Stimulated activated CD4-positive, alpha-beta T cell treated with anti-CD3 and anti-CD28 coated beads, Interleukin-15, amount 100 ng/mL, for 48 hours (primary cell): ENCODE measurements around the gene ZNF311.
A peak's percentile ranks its signal among the peaks of the same experiment; 100 is the strongest.

Source experiments
- DNase-seq, 2 donors: peaks; one replicate each; pipeline ENCODE4 v3.0.0-alpha.2; 2020; ENCODE audit warnings: low read depth in 2 of 2

Gene ZNF311

DNA sequence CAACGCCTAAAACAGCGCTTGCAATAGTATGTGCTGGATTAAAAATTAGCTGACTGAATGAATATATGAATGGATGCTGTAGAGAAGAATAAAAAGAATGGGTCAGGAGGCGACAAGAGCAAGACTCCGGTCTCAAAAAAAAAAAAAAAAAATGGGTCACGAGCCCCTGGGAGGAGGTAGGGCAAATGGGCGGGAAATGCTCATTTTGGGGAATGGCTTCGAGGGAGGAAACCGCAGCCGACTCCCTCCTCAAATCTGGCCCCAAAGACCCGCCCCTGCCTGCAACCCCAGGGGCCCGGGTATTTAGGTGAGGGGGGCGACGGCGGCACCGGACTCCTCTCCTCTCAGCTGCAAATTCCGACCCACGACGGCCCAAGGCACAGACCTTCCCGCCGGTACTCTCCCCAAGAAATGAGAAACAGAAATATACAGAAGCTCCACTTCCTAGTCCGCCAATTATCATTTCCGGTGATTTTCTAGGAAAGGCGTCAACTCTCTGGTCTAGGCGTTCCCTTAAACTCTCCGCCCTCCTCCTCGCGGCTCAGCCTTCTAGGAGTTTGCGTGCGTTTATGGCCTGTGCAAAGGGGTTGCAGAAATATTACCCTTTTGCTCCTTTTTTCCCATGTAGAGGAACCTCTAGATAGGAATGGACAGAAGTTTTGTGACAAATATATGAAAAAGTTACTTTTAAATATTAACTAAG is at the start of gene ZNF311:
TSS of gene ZNF311 (minus strand) at position 133 of the 703 bp plus-strand sequence. CDS start 1,361 bp downstream, outside the sequence.
- no peak for DNase-seq

DNA sequence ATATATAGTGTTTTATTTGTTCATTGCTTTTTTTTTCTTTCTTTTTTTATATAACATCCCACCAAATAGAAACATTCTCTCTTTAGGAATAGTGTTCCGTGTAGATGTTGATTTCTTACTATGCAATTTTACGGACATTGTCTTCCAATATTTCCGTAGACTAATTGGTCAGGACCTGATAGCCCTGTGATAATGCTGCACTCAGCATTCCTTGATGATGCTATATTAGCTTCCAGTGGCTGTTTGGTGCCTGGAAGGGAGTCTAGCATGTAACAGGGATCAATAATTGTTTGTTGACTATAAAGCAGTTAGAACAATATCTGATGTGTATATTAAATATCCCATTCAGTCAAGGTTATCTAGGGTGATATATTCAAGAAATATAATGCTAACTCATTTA is 46.6 kb upstream of the ZNF311 start:
- DNase-seq: no peak

DNA sequence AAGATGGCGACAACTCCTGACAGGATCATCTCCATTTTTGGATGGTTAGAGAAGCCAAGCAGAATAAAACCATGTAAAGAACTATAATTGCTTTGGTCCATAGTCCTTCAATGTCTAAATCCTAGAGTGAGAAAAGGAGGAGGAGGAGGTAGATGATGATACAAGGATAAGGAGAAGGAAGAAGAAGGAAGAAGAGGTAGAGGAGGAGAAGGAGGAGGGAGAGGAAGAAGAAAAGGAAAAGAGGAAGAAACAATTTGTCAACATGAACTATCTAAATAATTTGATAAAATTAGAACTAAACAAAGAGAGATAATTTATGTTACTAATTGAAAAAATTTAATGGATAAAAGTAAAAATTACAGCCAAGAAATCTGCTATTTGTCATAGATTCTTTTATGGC is 40.0 kb upstream of the ZNF311 start, which contains the start of gene OR2W1:
TSS of gene OR2W1 (minus strand) at position 101 of the 400 bp plus-strand sequence. CDS start at position 101, 0 bp downstream.
- no peak for DNase-seq

DNA sequence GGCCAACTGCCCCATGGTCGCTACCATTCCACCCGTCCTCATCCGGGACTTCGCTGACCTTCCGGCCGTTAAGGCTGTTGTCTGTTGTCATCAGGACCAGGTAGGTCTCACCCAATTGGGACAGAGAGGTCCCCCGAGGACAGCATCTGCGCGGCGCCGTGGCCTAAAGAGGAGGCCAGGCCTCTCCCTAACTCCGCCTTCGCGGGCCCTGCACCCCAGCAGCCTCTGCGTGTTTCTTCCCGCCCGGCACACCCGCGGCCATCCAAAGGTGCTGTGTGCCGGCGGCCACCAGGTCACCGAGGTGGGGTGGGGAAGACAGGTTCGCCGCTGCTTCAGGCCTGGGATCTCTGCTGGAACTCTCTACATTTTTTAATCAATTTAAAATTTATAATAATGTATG is 30.8 kb upstream of the ZNF311 start:
- DNase-seq: no peak

DNA sequence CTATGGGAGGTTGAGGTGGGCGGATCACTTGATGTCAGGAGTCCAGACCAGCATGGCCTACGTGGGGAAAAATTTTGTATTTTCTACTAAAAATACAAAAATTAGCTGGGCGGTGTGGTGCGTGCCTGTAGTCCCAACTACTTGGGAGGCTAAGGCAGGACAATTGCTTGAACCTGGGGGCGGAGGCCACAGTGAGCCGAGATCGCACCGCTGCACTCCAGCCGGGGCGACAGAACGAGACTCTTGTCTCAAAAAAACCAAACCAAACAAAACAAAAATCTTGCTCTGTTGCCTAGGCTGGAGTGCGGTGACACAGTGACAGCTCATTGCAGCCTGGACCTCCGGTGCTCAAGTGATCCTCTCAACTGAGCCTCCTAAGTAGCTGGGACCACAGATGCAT is 23.7 kb upstream of the ZNF311 start:
- DNase-seq: no peak

DNA sequence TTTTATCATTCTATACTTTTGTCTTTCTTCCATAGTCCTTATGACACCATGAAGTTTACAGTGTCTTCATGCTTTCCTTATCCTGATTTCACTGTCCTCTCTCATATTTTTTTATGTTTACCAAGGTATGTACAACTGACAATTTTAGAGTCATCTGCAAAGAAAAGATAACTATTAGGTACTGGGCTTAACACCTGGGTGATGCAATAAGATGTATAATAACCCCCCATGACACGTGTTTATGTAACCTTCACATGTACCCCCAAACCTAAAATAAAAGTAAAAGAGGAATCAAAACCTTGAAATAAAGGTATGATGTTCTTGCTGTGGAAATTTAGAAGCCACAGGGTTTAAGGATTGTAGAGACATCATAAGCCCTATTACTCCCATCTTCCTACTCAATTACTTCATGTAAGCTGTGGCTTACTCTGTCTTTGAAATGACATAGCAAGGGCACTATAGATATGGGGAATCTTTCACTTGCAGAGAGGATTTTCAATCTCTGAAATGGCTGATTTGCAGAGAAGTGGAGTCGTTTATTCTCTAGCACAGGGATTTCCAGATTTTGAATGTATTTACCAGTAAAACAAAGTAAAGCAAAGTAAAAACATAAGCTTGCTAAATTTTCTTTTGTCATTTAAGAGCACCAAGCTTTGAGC is 20.9 kb upstream of the ZNF311 start:
- DNase-seq: no peak

DNA sequence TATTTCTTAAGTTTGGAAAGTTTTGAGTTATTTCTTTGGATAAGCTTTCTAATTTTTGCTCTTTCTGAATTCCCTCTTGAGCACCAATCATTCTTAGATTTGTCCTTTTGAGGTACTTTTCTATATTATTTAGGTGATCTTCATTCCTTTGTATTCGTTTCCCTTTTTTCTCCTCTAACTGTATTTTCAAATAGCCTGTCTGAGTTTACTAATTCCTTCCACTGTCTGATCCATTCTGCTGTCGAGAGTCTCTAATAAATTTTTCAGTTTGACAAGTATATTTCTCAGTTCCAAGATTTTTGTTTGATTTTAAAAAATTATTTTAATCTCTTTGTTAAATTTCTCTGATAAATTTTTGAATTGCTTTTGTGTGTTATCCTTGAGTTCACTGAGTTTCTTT is 16.3 kb upstream of the ZNF311 start:
- DNase-seq: no peak

DNA sequence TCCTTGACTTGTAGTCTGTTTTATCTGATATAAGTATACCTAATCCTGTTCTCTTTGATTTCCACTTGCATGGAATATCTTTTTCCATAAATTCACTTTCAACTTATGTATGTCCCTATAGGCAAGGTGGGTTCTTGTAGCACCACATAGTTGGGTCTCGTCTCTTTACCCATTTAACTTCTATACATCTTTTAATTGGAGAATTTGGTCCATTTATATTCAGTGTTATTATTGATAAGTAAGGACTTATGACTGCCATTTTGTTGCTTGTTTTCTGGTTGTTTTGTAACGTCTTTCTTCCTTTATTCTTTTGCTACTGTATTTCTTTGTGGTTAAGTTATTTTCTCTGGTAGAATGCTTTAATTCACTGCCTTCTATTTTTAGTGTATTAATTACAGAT is 14.5 kb upstream of the ZNF311 start:
- no peak for DNase-seq

DNA sequence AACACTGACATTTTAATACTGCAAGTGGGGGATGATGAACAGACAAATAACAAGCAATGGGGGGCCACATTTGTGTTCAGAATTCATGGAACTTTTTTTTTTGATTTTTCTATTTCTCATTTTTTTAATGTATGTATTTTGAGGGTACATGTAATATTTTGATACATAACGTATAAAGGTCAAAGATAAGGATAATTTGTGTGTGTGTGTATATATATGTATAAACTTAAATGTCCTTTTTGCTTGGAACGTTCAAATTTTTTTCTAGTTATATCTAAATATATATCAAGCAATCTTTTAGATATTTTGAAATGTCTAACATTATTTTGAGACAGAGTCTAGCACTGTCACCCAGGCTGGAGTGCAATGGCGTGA is 12.3 kb upstream of the ZNF311 start:
- no peak for DNase-seq

DNA sequence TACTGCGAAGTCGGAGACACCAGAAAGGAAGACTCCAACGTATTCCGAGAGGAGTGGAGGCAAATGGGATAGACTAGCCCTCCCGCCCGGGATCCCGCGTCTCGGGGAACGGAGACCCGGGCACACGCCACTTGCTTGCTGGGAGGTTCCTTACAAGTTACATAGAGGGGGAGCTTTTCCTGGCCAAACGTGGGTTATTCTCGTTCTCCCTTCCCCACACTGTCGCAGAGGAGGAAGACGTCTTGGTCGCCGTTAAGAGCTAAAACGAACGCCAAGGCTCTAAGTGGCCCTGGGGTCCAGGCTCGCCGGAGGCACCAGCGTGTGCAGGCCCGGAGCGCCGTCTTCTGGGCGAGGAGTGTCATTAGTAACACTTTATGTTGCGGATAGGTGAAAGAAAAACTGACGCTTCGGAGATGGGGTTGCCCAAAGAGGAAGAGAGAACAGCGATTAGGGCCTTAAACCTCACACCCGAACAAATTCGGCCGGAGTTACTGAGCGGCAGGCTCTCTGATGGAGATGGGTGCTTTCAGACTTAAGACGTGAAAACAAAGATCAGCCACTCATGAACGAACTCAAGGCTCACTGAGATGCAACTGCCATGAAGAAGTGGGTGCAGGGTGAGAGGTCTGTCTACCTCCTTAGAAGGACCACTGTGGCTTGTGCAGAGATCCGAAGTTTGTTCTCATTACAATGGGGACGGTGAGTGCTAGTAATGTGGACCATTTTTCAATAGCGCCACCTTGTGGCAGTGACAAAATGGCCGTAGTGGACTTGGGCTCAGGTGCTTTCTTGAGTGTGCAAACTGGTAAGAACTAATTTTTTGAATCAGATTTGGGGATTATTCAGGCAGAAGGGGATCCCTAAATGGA is 11.7 kb upstream of the ZNF311 start:
- peak; percentile 70 to 74 for DNase-seq

DNA sequence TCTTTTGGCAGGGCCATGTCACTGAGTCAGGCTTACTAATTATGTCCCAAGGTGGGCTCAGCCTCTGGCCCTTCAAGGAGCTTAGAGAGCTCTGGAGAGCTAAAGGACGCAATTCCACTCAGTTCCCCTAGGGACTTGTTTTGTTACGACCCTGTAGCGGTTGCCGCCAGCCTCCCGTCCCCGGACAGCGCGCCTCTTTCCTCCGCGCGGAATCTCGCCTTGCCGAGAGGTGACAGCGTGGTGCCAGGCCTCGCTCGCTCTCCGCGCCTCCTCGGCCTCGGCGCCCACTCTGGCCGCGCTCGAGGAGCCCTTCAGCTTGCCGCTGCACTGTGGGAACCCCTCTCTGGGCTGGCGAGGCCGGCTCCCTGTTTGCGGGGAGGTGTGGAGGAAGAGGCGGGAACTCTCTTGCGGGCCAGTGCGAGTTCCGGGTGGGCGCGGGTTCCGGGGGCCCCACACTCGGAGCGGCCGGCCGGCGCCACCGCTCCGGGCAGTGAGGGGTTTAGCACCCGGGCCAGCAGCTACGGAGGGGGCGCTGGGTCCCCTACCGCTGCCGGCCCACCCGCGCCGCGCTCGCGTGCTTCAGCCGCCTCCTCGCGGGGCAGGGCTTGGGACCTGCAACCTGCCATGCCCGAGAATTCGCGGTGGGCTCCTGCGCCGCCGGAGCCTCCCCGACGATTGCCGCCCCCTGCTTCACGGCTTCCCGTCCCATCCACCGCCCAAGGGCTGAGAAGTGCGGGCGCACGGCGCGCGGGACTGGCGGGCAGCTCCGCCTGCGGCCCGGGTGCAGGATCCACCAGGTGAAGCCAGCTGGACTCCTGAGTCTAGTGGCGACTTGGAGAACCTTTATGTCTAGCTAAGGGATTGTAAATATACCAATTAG is 9.9 kb upstream of the ZNF311 start:
- no peak for DNase-seq

DNA sequence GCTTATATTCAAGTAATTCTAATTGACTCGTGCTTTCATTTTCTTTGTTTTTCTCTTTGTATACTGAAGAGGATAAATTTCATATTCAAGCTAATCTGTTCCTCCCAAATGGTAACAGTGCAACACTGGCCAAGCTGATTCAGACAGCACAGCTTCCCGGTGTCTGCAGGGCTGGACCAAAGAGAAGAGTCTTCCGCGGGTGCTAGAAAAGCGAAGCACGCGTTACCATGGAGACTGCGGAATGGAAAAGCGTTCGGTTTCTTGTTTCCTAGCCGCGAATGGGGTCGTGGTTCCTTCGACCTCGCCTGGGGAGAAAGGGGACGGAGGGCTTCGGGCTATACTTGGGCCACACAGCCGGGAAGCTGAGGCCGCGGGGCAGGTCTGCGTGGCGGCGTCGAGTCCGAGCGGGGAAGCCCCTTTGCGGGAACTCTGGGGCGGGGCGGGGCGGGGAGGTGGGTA is 6.2 kb upstream of the ZNF311 start:
- DNase-seq: no peak

DNA sequence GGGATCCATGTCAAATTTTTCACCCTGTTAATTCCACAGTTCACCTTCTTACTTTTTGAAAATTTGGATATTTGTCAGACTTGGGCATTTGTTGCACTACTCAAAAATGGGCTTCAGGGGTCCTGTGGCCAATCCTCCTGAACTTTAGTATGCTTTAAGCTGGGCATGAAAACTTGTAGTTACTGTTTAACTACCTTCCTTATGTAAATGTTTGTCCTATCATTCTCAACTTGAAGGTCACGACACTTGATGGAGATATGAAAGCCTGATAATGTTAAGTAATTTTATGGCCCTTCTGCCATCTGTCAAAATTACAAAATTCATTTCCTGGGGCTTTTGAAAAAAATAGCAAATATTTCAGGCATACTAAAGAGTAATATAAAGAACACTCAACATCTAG is 4.2 kb upstream of the ZNF311 start:
- no peak for DNase-seq

DNA sequence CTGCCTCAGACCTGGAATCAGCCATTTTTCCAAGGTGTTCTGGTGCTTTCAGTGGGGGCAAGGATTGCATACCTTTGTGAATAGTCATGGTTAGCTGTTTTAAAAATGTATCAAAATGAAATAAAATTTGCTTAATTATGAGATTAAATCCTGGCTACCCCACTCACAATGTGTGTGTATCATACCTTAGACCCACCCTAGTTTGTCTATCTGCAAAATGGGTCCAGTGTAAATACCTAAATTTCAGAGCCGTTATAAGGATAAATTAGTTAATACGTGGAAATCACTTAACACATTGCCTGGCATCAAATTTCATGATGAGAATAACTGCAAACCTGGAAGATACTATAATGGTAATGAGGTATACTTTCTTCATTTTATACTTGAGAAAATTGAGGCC is 3.0 kb upstream of the ZNF311 start:
- DNase-seq: no peak

DNA sequence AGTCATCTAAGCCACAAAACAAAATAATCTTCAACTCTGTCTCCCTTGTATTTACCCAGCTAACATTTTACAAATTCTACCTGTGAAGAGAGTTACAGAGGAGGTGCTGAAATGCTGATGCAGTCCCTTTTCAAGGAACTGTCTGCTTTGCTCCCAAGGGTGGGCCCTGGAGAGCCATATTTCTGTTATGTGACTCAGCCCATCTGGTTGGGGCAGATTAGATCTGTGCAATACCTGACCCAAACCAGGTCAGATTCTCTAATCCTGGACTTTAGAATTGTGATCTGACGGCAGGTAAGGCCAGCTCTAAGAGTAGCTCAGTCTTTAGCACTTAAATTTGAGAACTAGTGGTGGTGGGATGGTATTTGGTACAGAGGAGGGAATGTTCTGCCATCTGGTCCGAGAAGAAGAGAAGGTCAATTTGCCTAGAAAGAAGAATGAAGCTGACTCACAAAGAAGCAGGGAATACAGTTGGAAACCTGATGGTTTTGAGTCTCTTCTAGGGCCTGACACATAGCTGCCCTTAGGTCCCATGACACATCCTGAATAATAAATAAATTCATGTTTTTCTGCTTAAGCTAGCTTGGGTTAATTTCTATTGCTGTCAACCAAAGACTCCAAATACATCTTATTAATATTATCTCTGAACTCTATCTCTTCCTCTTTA is 8.1 kb downstream of the ZNF311 start:
- DNase-seq: no peak

DNA sequence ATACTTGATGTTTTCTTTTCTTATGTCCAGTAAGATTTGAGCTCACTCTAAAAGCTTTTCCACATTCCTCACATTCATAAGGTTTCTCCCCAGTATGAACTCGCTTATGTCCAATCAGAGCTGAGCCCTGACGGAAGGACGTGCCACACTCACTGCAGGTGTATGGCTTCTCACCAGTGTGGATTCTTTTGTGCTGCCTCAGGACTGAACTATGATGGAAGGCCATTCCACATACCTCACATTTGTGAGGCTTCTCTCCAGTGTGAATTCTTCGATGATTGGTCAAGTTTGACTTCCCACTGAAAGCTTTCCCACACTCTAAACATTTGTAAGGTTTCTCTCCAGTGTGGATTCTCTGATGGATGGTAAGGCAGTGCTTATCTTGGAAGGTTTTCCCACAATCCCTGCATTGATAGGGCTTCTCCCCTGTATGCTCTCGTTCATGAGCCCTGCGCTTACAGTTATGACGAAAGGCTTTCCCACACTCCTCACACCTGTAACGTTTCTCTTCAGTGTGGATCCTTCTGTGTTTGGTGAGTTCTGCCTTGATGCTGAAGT is 9.9 kb downstream of the ZNF311 start:
- no peak for DNase-seq

DNA sequence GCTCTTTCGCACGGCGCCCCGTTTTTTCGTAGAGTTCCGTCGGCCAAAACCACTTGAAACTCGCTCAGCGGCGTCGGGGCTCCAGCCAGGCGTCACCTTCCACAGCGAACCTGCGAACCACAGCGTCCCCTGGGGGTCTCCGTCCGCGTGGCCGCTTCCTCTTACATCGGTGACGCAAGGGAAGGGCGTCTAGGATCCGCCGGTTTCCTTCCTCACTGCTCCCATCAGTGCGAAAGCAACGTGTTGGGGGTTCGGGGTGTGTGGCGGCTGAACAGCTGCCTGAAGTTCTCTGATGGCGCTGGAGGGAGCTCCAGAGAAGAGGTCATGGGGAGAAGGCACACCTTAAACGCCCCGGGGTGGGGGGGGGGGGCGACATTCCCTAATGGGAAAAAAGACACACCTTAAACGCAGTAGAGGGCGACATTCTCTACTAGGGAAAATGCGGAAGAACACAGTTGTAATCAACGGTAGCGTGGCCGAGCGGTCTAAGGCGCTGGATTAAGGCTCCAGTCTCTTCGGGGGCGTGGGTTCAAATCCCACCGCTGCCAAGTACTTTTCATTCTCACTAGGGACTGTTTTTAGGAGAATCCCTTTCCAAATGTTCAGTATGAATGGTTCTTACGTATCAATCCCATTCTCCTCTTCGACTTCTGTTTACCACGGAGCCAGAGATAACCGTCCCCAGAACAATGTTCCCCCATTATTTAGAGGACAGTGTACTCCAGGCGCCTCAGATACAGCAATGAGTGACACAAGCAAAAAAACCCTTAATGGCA is 16.4 kb downstream of the ZNF311 start:
- peak; percentile 55 to 66 for DNase-seq

DNA sequence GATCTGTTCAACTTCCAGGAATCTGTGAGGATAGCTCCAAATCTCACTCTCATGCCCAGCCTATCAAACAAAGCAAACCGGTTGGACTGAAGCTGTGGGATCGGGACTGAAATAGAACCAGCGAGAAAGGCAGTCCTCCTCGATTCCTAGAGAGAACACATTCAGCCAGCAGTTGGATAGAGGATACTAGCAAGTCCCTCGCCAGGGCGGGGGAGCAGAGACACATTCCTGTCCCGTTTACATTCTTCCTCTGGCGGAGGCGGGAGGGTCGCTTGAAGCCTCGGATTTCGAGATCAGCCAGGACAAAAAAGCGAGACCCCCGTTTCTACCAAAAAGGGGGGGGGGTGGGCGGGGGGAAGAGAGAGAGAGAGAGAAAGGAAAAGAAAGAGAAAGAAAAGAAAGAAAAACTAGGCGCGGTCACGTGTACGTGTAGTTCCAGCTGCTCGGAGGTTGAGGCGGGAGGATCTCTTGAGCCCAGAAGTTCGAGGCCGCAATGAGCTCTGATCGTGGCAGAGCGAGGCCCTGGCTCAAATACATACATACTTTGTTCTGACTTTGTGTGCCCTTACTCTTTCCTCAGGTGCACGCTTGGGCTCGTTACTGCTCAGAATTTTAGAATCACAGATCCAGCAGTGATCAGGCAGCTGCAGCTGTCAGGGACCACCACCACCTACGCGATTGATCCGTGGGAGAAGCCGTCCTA is 19.5 kb downstream of the ZNF311 start:
- no peak for DNase-seq

DNA sequence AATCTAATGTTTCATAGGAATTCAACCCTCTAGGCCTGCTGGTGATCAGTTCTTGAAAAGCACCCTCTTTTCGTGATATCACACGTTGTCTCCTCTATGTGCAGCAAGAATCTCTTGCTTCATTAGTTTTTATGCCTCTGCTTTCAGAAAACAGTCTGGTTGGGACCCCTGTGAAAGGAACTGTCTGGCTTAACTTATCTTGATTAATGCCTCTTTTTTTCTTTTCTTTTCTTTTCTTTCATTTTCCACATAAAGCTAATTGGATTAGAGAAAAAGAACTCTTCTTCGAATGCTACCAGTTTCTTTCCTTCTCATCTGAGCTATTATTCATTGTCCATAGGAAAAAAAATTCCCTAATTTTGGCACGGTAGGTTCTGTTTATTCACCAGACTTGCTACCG is 21.3 kb downstream of the ZNF311 start:
- DNase-seq: no peak
